T-helper 2 cell (primary cell): ENCODE data around the gene PCDHA11.
"Not testable (repeated sequence)": the region's sequence is repeated elsewhere in the genome, so short reads cannot be mapped to it uniquely, and the experiment has no call there.

Source experiments
- DNase-seq, 5 experiments: peaks; one replicate each; pipeline versions ENCODE4 v3.0.0 to v3.0.0-alpha.2; 2012 to 2022

Gene PCDHA11

DNA sequence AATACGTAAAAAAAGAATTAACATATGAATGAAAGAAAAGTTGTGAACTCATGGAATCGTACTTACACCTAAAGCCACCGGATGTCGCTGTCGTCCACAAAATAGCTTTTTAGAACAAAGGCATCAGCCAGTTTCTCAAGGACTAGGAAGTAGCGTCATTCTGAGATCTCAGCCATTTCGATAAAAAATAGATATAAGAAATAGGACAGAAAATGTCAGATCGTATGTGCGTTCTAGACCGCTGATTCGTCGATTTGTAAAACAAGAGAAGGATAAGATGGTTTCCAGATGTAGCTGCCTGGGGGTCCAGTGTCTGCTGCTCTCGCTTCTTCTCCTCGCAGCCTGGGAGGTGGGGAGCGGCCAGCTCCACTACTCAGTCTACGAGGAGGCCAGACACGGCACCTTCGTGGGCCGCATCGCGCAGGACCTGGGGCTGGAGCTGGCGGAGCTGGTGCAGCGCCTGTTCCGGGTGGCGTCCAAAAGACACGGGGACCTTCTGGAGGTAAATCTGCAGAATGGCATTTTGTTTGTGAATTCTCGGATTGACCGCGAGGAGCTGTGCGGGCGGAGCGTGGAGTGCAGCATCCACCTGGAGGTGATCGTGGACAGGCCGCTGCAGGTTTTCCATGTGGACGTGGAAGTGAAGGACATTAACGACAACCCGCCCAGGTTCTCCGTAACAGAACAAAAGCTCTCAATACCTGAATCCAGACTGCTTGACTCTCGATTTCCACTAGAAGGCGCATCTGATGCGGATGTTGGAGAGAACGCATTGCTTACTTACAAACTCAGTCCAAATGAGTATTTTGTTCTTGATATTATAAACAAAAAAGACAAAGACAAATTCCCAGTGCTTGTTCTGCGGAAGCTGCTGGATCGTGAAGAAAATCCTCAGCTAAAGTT lies 12.7 kb upstream of the PCDHA11 start, which contains the start of gene PCDHA10:
TSS of gene PCDHA10 (plus strand) at position 126 of the 903 bp plus-strand sequence. CDS start at position 278, 152 bp downstream.
- DNase-seq, result no peak

DNA sequence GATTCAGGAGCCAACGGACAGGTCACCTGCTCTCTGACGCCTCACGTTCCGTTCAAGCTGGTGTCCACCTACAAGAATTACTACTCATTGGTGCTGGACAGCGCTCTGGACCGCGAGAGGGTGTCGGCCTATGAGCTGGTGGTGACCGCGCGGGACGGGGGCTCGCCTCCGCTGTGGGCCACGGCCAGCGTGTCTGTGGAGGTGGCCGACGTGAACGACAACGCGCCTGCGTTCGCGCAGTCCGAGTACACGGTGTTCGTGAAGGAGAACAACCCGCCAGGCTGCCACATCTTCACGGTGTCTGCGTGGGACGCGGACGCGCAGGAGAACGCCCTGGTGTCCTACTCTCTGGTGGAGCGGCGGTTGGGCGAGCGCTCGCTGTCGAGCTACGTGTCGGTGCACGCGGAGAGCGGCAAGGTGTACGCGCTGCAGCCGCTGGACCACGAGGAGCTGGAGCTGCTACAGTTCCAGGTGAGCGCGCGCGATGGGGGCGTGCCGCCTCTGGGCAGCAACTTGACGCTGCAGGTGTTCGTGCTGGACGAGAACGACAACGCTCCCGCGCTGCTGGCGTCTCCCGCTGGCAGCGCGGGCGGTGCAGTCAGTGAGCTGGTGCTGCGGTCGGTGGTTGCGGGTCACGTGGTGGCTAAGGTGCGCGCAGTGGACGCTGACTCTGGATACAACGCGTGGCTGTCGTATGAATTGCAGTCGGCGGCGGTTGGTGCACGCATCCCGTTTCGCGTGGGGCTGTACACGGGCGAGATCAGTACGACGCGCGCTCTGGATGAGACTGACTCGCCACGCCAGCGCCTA lies 11.4 kb upstream of the PCDHA11 start:
- DNase-seq, result no peak

DNA sequence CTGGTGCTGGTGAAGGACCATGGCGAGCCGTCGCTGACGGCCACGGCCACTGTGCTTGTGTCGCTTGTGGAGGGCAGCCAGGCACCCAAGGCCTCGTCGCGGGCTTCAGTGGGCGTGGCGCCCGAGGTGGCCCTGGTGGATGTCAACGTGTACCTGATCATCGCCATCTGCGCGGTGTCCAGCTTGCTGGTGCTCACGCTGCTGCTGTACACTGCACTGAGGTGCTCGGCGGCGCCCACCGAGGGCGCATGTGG lies 10.8 kb upstream of the PCDHA11 start:
- DNase-seq, result no peak

DNA sequence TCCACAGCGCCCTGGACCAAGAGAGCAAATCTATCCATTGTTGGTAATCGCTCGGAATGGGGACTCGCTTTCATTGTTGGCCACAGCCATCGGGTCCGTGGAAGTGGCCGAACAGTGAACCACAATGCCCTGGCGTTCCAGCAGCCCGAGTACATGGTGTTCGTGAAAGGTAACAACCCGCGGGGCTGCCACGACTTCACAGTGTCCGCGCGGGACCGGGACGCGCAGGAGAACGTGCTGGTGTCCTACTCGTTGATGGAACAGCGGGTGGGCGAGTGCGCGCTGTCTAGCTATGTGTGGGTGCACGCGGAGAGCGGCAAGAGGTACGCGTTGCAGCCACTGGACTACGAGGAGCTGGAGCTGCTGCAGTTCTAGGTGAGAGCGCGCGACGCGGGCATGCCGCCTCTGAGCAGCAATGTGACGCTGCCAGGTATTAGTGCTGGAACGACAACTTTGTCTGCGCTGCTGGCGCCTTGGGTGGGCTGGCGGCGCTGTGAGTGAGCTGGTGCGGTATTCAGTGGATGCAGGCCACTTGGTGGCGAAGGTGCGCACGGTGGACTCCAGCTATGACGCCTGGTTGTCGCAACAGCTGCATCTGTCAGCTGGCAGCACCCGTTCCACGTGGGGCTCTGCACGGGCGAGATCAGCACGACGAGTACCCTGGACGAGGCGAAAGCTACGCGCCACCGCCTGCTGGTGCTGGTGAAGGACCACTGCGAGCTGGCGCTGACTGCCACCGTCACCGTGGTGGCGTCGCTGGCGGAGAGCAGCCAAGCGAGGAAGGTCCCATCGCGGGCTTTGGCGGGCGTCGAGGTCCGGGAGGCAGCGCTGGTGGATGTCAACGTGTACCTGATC lies 6.1 kb upstream of the PCDHA11 start:
- no peak for DNase-seq

DNA sequence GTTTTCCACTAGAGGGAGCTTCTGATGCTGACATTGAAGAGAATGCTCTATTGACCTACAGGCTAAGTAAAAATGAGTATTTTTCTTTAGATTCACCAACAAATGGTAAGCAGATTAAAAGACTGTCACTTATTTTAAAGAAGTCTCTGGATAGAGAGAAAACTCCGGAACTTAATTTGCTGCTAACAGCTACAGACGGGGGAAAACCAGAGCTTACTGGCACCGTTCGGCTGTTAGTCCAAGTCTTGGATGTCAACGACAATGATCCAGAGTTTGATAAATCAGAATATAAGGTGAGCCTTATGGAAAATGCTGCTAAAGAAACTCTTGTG lies 764 bp downstream of the PCDHA11 start:
- DNase-seq, result no peak

DNA sequence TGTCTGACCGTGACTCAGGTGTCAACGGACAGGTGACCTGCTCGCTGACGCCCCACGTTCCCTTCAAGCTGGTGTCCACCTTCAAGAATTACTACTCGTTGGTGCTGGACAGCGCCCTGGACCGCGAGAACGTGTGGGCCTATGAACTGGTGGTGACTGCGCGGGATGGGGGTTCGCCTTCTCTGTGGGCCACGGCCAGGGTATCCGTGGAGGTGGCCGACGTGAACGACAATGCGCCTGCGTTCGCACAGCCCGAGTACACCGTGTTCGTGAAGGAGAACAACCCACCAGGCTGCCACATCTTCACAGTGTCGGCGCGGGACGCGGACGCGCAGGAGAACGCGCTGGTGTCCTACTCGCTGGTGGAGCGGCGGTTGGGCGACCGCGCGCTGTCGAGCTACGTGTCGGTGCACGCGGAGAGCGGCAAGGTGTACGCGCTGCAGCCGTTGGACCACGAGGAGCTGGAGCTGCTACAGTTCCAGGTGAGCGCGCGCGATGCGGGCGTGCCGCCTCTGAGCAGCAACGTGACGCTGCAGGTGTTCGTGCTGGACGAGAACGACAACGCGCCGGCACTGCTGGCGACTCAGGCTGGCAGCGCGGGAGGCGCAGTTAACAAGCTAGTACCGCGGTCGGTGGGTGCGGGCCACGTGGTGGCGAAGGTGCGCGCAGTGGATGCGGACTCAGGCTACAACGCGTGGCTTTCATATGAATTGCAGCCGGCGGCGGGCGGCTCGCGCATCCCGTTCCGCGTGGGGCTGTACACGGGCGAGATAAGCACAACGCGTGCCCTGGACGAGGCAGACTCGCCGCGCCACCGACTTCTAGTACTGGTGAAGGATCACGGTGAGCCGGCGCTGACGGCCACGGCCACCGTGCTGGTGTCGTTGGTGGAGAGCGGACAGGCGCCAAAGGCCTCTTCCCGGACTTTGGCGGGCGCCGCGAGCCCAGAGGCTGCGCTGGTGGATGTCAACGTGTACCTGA lies 1.8 kb downstream of the PCDHA11 start:
- no peak for DNase-seq

DNA sequence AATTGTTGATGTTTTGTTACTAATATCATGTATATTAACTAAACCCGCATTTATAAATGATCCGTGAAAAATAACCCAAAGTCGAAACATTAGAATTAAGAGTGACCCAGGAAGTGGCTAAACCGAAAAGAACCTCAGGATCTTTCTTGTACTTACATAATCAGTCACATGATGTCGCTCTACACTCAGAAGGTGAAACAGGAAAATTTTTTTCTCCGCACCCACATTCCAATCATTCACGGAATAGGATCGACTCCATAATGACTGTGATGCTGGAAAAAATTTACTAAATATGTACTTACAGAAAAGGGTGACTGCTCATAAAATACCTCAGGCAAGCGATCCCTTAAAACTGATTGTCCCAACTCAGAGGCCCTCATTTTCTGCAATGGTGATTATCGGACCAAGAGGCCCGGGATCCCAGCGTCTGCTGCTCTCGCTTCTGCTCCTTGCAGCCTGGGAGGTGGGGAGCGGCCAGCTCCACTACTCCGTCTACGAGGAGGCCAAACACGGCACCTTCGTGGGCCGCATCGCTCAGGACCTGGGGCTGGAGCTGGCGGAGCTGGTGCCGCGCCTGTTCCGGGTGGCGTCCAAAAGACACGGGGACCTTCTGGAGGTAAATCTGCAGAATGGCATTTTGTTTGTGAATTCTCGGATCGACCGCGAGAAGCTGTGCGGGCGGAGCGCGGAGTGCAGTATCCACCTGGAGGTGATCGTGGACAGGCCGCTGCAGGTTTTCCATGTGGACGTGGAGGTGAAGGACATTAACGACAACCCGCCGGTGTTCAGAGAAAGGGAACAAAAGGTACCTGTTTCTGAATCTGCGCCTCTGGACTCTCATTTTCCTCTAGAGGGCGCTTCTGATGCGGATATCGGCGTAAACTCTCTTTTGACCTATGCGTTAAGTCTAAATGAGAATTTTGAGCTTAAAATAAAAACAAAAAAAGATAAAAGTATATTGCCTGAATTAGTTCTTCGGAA lies 6.6 kb downstream of the PCDHA11 start, which contains the start of gene PCDHA12:
TSS of gene PCDHA12 (plus strand) at position 224 of the 981 bp plus-strand sequence. CDS start at position 389, 165 bp downstream.
- DNase-seq, result no peak

DNA sequence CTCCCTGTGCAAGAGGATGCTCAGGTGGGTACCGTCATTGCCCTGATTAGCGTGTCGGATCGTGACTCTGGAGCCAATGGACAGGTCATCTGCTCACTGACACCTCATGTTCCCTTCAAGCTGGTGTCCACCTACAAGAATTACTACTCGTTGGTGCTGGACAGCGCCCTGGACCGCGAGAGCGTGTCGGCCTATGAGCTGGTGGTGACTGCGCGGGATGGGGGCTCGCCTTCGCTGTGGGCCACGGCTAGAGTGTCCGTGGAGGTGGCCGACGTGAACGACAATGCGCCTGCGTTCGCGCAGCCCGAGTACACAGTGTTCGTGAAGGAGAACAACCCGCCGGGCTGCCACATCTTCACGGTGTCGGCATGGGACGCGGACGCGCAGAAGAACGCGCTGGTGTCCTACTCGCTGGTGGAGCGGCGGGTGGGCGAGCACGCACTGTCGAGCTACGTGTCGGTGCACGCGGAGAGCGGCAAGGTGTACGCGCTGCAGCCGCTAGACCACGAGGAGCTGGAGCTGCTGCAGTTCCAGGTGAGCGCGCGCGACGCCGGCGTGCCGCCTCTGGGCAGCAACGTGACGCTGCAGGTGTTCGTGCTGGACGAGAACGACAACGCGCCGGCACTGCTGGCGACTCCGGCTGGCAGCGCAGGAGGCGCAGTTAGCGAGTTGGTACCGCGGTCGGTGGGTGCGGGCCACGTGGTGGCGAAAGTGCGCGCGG lies 7.9 kb downstream of the PCDHA11 start:
- DNase-seq, result not testable (repeated sequence)

DNA sequence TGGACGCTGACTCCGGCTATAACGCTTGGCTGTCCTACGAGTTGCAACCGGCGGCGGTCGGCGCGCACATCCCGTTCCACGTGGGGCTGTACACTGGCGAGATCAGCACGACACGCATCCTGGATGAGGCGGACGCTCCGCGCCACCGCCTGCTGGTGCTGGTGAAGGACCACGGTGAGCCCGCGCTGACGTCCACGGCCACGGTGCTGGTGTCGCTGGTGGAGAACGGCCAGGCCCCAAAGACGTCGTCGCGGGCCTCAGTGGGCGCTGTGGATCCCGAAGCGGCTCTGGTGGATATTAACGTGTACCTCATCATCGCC lies 8.5 kb downstream of the PCDHA11 start:
- no peak for DNase-seq

DNA sequence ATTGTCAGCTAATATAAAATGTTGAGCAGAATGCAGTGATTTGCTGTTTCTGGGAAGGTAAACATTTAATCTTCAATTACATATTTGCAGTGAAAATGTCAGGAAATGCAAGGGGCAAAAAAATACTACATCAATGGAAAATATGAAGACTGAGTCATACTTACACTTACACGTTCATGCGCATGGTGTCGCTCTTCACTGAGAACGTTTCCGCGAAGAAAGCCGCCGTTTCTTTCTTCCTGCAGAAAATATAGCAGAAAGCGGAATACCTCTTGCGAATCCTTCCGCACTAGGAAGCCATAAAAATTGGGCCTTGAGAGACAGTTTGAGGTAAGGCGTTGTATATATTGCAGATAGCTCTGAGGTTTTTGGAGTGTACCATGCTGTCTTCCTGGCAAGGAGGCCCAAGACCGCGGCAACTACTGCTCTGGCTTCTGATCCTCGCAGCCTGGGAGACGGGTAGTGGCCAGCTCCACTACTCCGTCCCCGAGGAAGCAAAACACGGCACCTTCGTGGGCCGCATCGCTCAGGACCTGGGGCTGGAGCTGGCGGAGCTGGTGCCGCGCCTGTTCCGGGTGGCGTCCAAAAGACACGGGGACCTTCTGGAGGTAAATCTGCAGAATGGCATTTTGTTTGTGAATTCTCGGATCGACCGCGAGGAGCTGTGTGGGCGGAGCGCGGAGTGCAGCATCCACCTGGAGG lies 13.3 kb downstream of the PCDHA11 start, which contains the start of gene PCDHA13:
TSS of gene PCDHA13 (plus strand) at position 236 of the 702 bp plus-strand sequence. CDS start at position 381, 145 bp downstream.
- no peak for DNase-seq

DNA sequence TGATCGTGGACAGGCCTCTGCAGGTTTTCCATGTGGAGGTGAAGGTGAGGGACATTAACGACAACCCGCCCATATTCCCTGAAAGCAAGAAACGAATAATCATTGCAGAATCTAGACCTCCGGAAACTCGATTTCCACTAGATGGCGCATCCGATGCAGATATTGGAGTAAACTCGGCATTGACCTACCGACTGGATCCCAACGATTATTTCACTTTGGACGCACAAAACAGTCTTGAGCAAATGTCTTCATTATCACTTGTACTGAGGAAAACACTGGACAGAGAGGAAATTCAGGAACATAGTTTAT lies 13.8 kb downstream of the PCDHA11 start:
- DNase-seq, result no peak

DNA sequence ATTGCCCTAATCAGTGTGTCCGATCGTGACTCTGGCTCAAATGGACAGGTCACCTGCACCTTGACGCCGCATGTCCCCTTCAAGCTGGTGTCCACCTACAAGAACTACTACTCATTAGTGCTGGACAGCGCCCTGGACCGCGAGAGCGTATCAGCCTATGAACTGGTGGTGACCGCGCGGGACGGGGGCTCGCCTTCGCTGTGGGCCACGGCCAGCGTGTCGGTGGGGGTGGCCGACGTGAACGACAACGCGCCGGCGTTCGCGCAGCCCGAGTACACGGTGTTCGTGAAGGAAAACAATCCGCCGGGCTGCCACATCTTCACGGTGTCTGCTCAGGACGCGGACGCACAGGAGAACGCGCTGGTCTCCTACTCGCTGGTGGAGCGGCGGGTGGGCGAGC lies 14.6 kb downstream of the PCDHA11 start:
- no peak for DNase-seq

DNA sequence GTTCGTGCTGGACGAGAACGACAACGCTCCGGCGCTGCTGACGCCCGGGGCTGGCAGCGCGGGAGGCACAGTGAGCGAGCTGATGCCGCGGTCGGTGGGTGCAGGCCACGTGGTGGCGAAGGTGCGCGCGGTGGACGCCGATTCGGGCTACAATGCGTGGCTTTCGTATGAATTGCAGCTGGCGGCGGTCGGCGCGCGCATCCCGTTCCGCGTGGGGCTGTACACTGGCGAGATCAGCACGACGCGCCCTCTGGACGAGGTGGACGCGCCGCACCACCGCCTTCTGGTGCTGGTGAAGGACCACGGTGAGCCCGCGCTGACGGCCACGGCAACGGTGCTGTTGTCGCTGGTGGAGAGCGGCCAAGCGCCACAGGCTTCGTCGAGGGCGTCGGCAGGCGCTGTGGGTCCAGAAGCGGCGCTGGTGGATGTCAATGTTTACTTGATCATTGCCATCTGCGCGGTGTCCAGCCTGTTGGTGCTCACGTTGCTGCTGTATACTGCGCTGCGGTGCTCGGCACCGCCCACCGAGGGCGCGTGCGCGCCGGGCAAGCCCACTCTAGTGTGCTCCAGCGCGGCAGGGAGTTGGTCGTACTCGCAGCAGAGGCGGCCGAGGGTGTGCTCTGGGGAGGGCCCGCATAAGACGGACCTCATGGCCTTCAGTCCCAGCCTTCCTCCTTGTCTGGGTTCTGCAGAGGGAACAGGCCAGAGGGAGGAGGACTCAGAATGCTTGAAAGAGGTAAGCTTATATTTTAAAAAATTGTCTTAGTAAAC lies 15.4 kb downstream of the PCDHA11 start:
- no peak for DNase-seq

DNA sequence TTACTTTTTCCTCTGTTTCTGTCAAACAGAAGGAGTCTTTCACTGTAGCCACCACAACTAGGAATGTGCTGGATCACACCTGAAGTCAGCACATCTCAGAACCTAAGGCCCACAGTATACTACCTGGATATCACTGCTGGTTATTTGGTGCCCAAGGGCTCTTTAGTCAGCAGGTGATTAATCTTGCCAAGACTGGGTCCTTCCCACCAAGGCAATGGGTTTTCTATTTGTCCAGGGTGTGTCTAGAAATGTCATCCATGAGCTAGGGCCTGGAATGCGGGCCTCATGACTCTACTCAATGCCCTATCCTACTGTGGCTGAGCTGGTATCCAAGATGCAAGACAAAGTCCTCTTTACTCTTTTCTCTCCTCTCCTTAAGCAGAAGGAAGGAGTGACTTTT lies 47.6 kb downstream of the PCDHA11 start:
- no peak for DNase-seq
